ENCODE results near the gene PFDN4. TPM values are rescaled to one million over a fixed set of nuclear protein-coding genes. Genes with fewer than 3 reads are reported as not detected.

PFDN4 gene
- total and polyA plus RNA-seq, 2 of the 13 experiments (the other 11 are each of a cell fraction or from before 2014, with no cell fraction given) = 59.8 to 227 TPM

DNA sequence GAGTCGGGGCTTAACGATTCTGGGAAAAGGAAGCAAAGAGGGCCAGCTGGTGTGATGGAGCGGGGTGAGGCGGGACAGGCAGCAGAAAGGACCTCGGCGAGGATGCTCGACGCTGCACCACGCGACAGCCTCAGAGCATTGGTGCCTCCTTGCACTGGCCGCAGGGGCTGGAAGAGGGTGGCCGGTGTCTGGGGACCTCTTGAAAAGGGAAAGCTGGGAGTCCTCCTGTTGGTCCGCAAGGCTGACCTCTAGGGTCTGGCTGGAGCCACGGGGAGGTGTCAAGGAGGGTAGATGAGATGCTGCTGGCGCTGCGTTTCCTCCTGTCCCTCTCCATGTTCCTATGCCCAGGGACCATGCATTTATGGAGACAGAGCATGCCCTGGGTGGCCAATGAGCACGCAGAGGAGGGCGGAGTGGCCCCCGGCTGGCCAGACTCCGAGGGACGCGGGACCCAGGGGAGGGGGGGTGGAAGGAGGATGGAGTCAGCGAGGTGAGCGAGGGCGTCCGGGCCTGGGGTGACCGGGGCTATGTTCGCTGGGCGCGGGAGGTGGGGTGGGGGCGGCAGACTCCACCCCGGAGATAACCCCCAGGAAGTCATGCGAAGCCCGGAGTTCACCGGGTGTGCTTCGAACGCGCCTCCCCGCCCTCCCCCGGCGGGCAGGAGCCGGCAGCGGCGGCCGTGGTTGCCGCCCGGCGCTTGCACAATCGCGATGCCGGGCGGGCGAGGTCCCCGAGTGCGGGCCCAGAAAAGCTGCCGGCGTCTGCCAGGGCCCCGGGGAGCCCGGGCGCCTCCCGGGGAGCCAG, 34.0 kb upstream of the PFDN4 start, which contains the start of gene CYP24A1 (continued):
- TF ChIP-seq, protein P1, sequence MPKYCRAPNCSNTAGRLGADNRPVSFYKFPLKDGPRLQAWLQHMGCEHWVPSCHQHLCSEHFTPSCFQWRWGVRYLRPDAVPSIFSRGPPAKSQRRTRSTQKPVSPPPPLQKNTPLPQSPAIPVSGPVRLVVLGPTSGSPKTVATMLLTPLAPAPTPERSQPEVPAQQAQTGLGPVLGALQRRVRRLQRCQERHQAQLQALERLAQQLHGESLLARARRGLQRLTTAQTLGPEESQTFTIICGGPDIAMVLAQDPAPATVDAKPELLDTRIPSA (CRISPR knock-in tag; IDR thresholded peaks at IDR 0.05; ENCODE audit: borderline replicate concordance) = no peak
- TF ChIP-seq SCMH1 (CRISPR knock-in tag; IDR thresholded peaks at IDR 0.05; ENCODE audit: borderline replicate concordance) (no peak), SATB2 (CRISPR knock-in tag; IDR thresholded peaks at IDR 0.05) (no peak), STAT5B (CRISPR knock-in tag; IDR thresholded peaks at IDR 0.05) (0 out of 2 replicates have a peak, but pooled peaks have one; percentile 8), KAT2B (IDR thresholded peaks at IDR 0.05; ENCODE audit: borderline replicate concordance, low read depth, low read length) (no peak), CC2D1A (CRISPR knock-in tag; IDR thresholded peaks at IDR 0.05) (no peak), THYN1 (CRISPR knock-in tag; IDR thresholded peaks at IDR 0.05; ENCODE audit: borderline replicate concordance, low read depth) (no peak), RARA (CRISPR knock-in tag; IDR thresholded peaks at IDR 0.05) (0 out of 2 replicates have a peak, but pooled peaks have one; percentile 38), ZNF841 (CRISPR knock-in tag; IDR thresholded peaks at IDR 0.05; ENCODE audit: borderline replicate concordance) (no peak), ZNF253 (CRISPR knock-in tag; IDR thresholded peaks at IDR 0.05; ENCODE audit: borderline replicate concordance) (0 out of 2 replicates have a peak, but pooled peaks have one; percentile 8), ZNF30 (CRISPR knock-in tag; IDR thresholded peaks at IDR 0.05) (no peak), SIN3B (IDR thresholded peaks at IDR 0.05; ENCODE audit: low read length) (no peak), HMGA1 (CRISPR knock-in tag; conservative IDR thresholded peaks at IDR 0.05) (no peak)
- TF ChIP-seq, protein P2, sequence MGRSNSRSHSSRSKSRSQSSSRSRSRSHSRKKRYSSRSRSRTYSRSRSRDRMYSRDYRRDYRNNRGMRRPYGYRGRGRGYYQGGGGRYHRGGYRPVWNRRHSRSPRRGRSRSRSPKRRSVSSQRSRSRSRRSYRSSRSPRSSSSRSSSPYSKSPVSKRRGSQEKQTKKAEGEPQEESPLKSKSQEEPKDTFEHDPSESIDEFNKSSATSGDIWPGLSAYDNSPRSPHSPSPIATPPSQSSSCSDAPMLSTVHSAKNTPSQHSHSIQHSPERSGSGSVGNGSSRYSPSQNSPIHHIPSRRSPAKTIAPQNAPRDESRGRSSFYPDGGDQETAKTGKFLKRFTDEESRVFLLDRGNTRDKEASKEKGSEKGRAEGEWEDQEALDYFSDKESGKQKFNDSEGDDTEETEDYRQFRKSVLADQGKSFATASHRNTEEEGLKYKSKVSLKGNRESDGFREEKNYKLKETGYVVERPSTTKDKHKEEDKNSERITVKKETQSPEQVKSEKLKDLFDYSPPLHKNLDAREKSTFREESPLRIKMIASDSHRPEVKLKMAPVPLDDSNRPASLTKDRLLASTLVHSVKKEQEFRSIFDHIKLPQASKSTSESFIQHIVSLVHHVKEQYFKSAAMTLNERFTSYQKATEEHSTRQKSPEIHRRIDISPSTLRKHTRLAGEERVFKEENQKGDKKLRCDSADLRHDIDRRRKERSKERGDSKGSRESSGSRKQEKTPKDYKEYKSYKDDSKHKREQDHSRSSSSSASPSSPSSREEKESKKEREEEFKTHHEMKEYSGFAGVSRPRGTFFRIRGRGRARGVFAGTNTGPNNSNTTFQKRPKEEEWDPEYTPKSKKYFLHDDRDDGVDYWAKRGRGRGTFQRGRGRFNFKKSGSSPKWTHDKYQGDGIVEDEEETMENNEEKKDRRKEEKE (IDR thresholded peaks at IDR 0.05) = no peak
- TF ChIP-seq, protein P3, sequence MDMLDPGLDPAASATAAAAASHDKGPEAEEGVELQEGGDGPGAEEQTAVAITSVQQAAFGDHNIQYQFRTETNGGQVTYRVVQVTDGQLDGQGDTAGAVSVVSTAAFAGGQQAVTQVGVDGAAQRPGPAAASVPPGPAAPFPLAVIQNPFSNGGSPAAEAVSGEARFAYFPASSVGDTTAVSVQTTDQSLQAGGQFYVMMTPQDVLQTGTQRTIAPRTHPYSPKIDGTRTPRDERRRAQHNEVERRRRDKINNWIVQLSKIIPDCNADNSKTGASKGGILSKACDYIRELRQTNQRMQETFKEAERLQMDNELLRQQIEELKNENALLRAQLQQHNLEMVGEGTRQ (IDR thresholded peaks at IDR 0.05; ENCODE audit: low read depth, low read length) = no peak
- TF ChIP-seq, protein P3 (CRISPR knock-in tag; IDR thresholded peaks at IDR 0.05; ENCODE audit: borderline replicate concordance) = no peak
- TF ChIP-seq, protein P4, sequence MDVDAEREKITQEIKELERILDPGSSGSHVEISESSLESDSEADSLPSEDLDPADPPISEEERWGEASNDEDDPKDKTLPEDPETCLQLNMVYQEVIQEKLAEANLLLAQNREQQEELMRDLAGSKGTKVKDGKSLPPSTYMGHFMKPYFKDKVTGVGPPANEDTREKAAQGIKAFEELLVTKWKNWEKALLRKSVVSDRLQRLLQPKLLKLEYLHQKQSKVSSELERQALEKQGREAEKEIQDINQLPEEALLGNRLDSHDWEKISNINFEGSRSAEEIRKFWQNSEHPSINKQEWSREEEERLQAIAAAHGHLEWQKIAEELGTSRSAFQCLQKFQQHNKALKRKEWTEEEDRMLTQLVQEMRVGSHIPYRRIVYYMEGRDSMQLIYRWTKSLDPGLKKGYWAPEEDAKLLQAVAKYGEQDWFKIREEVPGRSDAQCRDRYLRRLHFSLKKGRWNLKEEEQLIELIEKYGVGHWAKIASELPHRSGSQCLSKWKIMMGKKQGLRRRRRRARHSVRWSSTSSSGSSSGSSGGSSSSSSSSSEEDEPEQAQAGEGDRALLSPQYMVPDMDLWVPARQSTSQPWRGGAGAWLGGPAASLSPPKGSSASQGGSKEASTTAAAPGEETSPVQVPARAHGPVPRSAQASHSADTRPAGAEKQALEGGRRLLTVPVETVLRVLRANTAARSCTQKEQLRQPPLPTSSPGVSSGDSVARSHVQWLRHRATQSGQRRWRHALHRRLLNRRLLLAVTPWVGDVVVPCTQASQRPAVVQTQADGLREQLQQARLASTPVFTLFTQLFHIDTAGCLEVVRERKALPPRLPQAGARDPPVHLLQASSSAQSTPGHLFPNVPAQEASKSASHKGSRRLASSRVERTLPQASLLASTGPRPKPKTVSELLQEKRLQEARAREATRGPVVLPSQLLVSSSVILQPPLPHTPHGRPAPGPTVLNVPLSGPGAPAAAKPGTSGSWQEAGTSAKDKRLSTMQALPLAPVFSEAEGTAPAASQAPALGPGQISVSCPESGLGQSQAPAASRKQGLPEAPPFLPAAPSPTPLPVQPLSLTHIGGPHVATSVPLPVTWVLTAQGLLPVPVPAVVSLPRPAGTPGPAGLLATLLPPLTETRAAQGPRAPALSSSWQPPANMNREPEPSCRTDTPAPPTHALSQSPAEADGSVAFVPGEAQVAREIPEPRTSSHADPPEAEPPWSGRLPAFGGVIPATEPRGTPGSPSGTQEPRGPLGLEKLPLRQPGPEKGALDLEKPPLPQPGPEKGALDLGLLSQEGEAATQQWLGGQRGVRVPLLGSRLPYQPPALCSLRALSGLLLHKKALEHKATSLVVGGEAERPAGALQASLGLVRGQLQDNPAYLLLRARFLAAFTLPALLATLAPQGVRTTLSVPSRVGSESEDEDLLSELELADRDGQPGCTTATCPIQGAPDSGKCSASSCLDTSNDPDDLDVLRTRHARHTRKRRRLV (CRISPR knock-in tag; IDR thresholded peaks at IDR 0.05) = no peak
- TF ChIP-seq, protein P5, sequence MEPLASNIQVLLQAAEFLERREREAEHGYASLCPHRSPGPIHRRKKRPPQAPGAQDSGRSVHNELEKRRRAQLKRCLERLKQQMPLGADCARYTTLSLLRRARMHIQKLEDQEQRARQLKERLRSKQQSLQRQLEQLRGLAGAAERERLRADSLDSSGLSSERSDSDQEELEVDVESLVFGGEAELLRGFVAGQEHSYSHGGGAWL (CRISPR knock-in tag; IDR thresholded peaks at IDR 0.05) = peak; percentile 39; the same call in 1 of the 2 replicates
